HCT116 (cell line): Measurements from ENCODE around the gene KRTAP4-6.

Source experiments
- CTCF ChIP-seq, 3 experiments: fragments of 200-600 bp in 1 of 3; sonication (generic) in 1 of 3; IDR thresholded peaks in 2 of 3; conservative IDR thresholded peaks in 1 of 3; 2 replicates each; pipeline ENCODE4 v1.5.1; 2012 to 2017; ENCODE audit warnings: low read depth in 2 of 3, low read length in 2 of 3, antibody characterized with exemption in 1 of 3, borderline replicate concordance in 1 of 3, control low read depth in 1 of 3, mild to moderate bottlenecking in 1 of 3, mixed read lengths in 1 of 3, mixed run types in 1 of 3, moderate library complexity in 1 of 3; ENCODE audit not compliant: insufficient read depth in 1 of 3
- EGR1 ChIP-seq: IDR thresholded peaks from 2 replicates; pipeline ENCODE4 v1.6.1; 2012; ENCODE audit warnings: low read depth
- ELF1 ChIP-seq: IDR thresholded peaks from 2 replicates; pipeline ENCODE4 v1.6.1; 2012; ENCODE audit warnings: low read depth, borderline replicate concordance
- EZH2 ChIP-seq: fragments of 200-600 bp; sonication (generic); IDR thresholded peaks from 2 replicates; pipeline ENCODE4 v1.6.1; 2017; ENCODE audit warnings: antibody characterized with exemption, mixed run types
- POLR2AphosphoS5 ChIP-seq: IDR thresholded peaks from 2 replicates; pipeline ENCODE4 v1.6.1; 2011; ENCODE audit warnings: mild to moderate bottlenecking, low read depth, low read length, moderate library complexity
- REST ChIP-seq: IDR thresholded peaks from 2 replicates; pipeline ENCODE4 v1.6.1; 2012; ENCODE audit warnings: low read depth

- no peak for TF ChIP-seq ELF1
- no peak for TF ChIP-seq CTCF (IDR thresholded peaks at IDR 0.05 in 2 of 3, conservative IDR thresholded peaks at IDR 0.05 in 1 of 3; ENCODE audit: borderline replicate concordance in 1 of 3, insufficient read depth in 1 of 3, low read depth in 2 of 3, low read length in 2 of 3)
- no peak for TF ChIP-seq EGR1
- no peak for TF ChIP-seq EZH2
- TF ChIP-seq REST = no peak
- TF ChIP-seq POLR2AphosphoS5 = no peak
Observed at GRCh38 chr17:41101586-41102259, 38.6 kb downstream of the KRTAP4-6 start, which contains the start of gene KRTAP4-16.
